K562 (cell line): ENCODE results near the gene AQP9. TPM values are rescaled to one million over a fixed set of nuclear protein-coding genes. Genes with fewer than 3 reads are reported as not detected.

Experiments
- ARNT ChIP-seq, 2 experiments: fragments of 450-650 bp; IDR thresholded peaks; 2 replicates each; pipeline ENCODE4 v1.6.1; 2016; ENCODE audit warnings: mild to moderate bottlenecking in 1 of 2
- BRF2 ChIP-seq: IDR thresholded peaks from 3 replicates; pipeline ENCODE4 v1.6.1; 2011; ENCODE audit warnings: borderline replicate concordance, mild to moderate bottlenecking; ENCODE audit not compliant: insufficient read length, insufficient read depth
- CBX1 ChIP-seq: sonication (generic); IDR thresholded peaks from 2 replicates; pipeline ENCODE4 v1.6.1; 2016; ENCODE audit warnings: antibody characterized with exemption, low read depth, mild to moderate bottlenecking
- CEBPG ChIP-seq, 3 experiments: fragments of 200-800 bp in 1 of 3; sonication (Bioruptor generic) in 1 of 3; sonication (generic) in 1 of 3; formaldehyde crosslinking in 1 of 3; IDR thresholded peaks in 2 of 3; conservative IDR thresholded peaks in 1 of 3; 2 replicates each; pipeline versions ENCODE4 v1.6.1 to v1.8.0; 2016 to 2022; ENCODE audit warnings: missing compliant biosample characterization in 2 of 3, missing genetic modification characterization in 2 of 3, mild to moderate bottlenecking in 1 of 3, missing genetic modification reagents in 1 of 3
- DACH1 ChIP-seq: fragments of 450-650 bp; IDR thresholded peaks from 2 replicates; pipeline ENCODE4 v1.6.1; 2018; ENCODE audit not compliant: partially characterized antibody
- HMBOX1 ChIP-seq: sonication (generic); IDR thresholded peaks from 2 replicates; pipeline ENCODE4 v1.6.1; 2016
- HMGN3 ChIP-seq: IDR thresholded peaks from 2 replicates; pipeline ENCODE4 v1.6.1; 2011; ENCODE audit warnings: borderline replicate concordance, low read depth, mild to moderate bottlenecking, mixed read lengths, low read length; ENCODE audit not compliant: insufficient read length; ENCODE audit errors: extremely low read depth
- HNRNPK ChIP-seq: fragments of 200-400 bp; formaldehyde crosslinking; IDR thresholded peaks from one replicate; pipeline ENCODE4 v1.6.1; 2018; ENCODE audit warnings: mild to moderate bottlenecking, low read depth, low read length; ENCODE audit not compliant: poor library complexity, severe bottlenecking
- KLF16 ChIP-seq: IDR thresholded peaks from 2 replicates; pipeline ENCODE4 v1.6.1; 2016; ENCODE audit warnings: antibody characterized with exemption
- MAFF ChIP-seq: IDR thresholded peaks from 2 replicates; pipeline ENCODE4 v1.6.1; 2012; ENCODE audit warnings: low read length, improper control_type of control experiment
- MAX ChIP-seq: sonication (generic); formaldehyde crosslinking; IDR thresholded peaks from 2 replicates; pipeline ENCODE4 v1.9.0; 2022; ENCODE audit warnings: mild to moderate bottlenecking, missing genetic modification reagents
- PHB2 ChIP-seq: fragments of 450-650 bp; IDR thresholded peaks from 2 replicates; pipeline ENCODE4 v1.6.1; 2017; ENCODE audit warnings: low read depth
- RBM17 ChIP-seq: fragments of 200-400 bp; formaldehyde crosslinking; IDR thresholded peaks from 2 replicates; pipeline ENCODE4 v1.6.1; 2017; ENCODE audit warnings: low read depth, mild to moderate bottlenecking, low read length, borderline replicate concordance
- RBM39 ChIP-seq: fragments of 200-400 bp; formaldehyde crosslinking; optimal IDR thresholded peaks from 2 replicates; pipeline ENCODE3; 2018; ENCODE audit warnings: low read depth, low read length
- RNF219 ChIP-seq: fragments of 250-450 bp; sonication (Bioruptor Pico); IDR thresholded peaks from 2 replicates; pipeline ENCODE4 v1.5.0; 2022; ENCODE audit warnings: mild to moderate bottlenecking
- SAP30 ChIP-seq: fragments of 200-600 bp; sonication (generic); IDR thresholded peaks from 2 replicates; pipeline ENCODE4 v1.6.1; 2012; ENCODE audit warnings: borderline replicate concordance, low read depth, mild to moderate bottlenecking, moderate library complexity, low read length, control low read depth, inconsistent platforms; ENCODE audit not compliant: insufficient read depth, poor library complexity, severe bottlenecking
- SIX5 ChIP-seq, 2 experiments: IDR thresholded peaks; 2 replicates each; pipeline ENCODE4 v1.6.1; 2011; ENCODE audit warnings: low read length in 2 of 2, borderline replicate concordance in 1 of 2, low read depth in 1 of 2, mild to moderate bottlenecking in 1 of 2, moderate library complexity in 1 of 2; ENCODE audit not compliant: insufficient read depth in 1 of 2
- SRSF1 ChIP-seq: fragments of 200-400 bp; formaldehyde crosslinking; IDR thresholded peaks from 2 replicates; pipeline ENCODE4 v1.6.1; 2017; ENCODE audit warnings: mild to moderate bottlenecking, low read depth, low read length, moderate library complexity
- TCFL5 ChIP-seq: fragments of 250-450 bp; sonication (Bioruptor Pico); conservative IDR thresholded peaks from 2 replicates; pipeline ENCODE4 v1.6.1; 2021; ENCODE audit warnings: mild to moderate bottlenecking, moderate library complexity, matching md5 sums
- ZKSCAN8 ChIP-seq: fragments of 200-800 bp; sonication (Bioruptor generic); IDR thresholded peaks from 2 replicates; pipeline ENCODE4 v1.6.1; 2016; ENCODE audit warnings: missing genetic modification characterization, missing compliant biosample characterization
- ZNF253 ChIP-seq: fragments of 250-450 bp; sonication (Bioruptor Pico); conservative IDR thresholded peaks from 2 replicates; pipeline ENCODE4 v1.6.1; 2021; ENCODE audit warnings: mild to moderate bottlenecking
- ZNF347 ChIP-seq: fragments of 450-650 bp; formaldehyde crosslinking; IDR thresholded peaks from 2 replicates; pipeline ENCODE4 v1.4.0; 2020; ENCODE audit warnings: low read depth, mild to moderate bottlenecking, moderate library complexity
- ZNF695 ChIP-seq: fragments of 450-650 bp; formaldehyde crosslinking; IDR thresholded peaks from 2 replicates; pipeline ENCODE4 v1.4.0; 2020; ENCODE audit warnings: mild to moderate bottlenecking, moderate library complexity
- polyA plus RNA-seq, 8 experiments: library from polyadenylated mRNA; depleted of rRNA in 4 of 8; stranded (reverse) in 5 of 8; unstranded in 3 of 8; fragments of >200 nt; fragmentation: Nextera tagmentation in 2 of 8; fragmentation: Illumina TruSeq in 1 of 8; extraction: Ambion mirVana in 2 of 8; extraction: Trizol in 1 of 8; gene quantifications; 2 replicates each; pipeline versions ENCODE4 v1.2.1 to v1.2.3, GENCODE V29; 2011 to 2014; ENCODE audit warnings: inconsistent platforms in 1 of 8, missing spikeins in 1 of 8
- total RNA-seq, 7 experiments: library from RNA; depleted of rRNA in 6 of 7; stranded (reverse); fragments of >200 nt in 6 of 7; fragmentation: Illumina TruSeq in 2 of 7; extraction: Trizol in 2 of 7; gene quantifications; 2 replicates each; pipeline versions ENCODE4 v1.2.1 to v1.2.3, GENCODE V29; 2011 to 2021; ENCODE audit warnings: low replicate concordance in 1 of 7

The AQP9 gene
- total and polyA plus RNA-seq, 9 of the 15 experiments (the other 6 are each of a cell fraction or from before 2014, with no cell fraction given): 0.04 to 0.33 (median 0.07) TPM; not detected in 4

GRCh38 chr15:58179741-58180381 is 41.7 kb downstream of the AQP9 start (continued):
- TF ChIP-seq ZKSCAN8: peak; percentile 72; the same call in 1 of the 2 replicates
- TF ChIP-seq MAFF: peak; percentile 28; the same call in 1 of the 2 replicates
- no peak for TF ChIP-seq ZNF347 (CRISPR knock-in tag)
- peak; percentile 71 for TF ChIP-seq DACH1
- no peak for TF ChIP-seq RBM17
- TF ChIP-seq MAX (CRISPR knock-in tag): no peak
- no peak for TF ChIP-seq ZNF253
- TF ChIP-seq SAP30: no peak
- TF ChIP-seq PHB2: no peak; the same call in 1 of the 2 replicates
- no peak for TF ChIP-seq BRF2
- no peak for TF ChIP-seq CBX1
- no peak for TF ChIP-seq SRSF1
- peak; percentile 36 for TF ChIP-seq HMGN3
- 0 out of 2 replicates have a peak, but pooled peaks have one; percentile 32 for TF ChIP-seq CEBPG (CRISPR knock-in tag; IDR thresholded peaks at IDR 0.05)
- TF ChIP-seq CEBPG (tag; conservative IDR thresholded peaks at IDR 0.05 in 1 of 2, IDR thresholded peaks at IDR 0.05 in 1 of 2): peak; percentile 17 to 69; a peak in 1 of 4 replicates
- no peak for TF ChIP-seq TCFL5 (CRISPR knock-in tag)
- TF ChIP-seq SIX5 (IDR thresholded peaks at IDR 0.05; ENCODE audit: borderline replicate concordance in 1 of 2, insufficient read depth in 1 of 2, low read depth in 1 of 2, low read length in 2 of 2): no peak
- peak; percentile 92 for TF ChIP-seq KLF16
- peak; percentile 49; the same call in 1 of the 2 replicates for TF ChIP-seq HMBOX1
- TF ChIP-seq HNRNPK: no peak
- TF ChIP-seq RNF219: no peak
- no peak for TF ChIP-seq ZNF695
- TF ChIP-seq ARNT (IDR thresholded peaks at IDR 0.05): peak; percentile 69 to 73; a peak in 2 of 4 replicates
- no peak for TF ChIP-seq RBM39
